GM10847 (cell line): Measurements from ENCODE around the gene SLC46A3.

ENCODE experiments used
- POLR2A ChIP-seq: IDR thresholded peaks from 2 replicates; pipeline ENCODE4 v1.6.1; 2011; ENCODE audit not compliant: insufficient read length; ENCODE audit errors: extremely low read depth

Gene SLC46A3

DNA sequence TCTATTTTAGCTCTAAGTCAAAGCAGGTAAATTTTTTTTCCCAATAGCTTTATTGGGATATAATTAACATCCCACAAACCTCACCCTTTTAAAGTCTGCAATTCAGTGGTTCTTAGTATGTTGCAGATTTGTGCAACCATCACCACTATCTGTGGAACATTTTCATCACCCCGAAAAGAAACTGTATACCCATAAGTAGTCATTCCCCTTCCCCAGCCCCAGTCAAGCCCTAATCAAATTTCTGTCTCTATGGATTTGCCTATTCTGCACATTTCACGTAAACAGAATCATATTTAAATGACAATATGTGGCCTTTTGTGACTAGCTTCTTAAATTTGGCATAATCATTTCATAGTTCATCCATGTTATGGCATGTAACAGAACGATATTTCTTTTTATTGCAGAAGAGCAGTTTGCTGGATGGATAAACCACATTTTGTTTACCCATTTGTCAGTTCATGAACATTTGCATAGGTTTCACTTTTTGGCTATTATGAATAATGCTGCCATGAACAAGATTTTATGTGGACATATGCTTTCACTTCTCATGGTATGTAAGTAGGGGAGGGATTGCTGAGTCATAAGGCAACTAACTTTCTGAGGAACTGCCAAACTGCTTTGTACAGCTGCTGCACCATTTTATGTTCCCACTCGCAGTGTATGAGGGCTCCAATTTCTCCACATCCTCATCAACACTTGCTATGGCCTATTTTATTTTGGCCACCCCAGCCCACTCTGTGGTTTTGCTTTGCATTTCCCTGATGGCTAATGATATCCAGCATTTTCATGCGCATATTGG, 10.9 kb downstream of the SLC46A3 start:
- no peak for TF ChIP-seq POLR2A

DNA sequence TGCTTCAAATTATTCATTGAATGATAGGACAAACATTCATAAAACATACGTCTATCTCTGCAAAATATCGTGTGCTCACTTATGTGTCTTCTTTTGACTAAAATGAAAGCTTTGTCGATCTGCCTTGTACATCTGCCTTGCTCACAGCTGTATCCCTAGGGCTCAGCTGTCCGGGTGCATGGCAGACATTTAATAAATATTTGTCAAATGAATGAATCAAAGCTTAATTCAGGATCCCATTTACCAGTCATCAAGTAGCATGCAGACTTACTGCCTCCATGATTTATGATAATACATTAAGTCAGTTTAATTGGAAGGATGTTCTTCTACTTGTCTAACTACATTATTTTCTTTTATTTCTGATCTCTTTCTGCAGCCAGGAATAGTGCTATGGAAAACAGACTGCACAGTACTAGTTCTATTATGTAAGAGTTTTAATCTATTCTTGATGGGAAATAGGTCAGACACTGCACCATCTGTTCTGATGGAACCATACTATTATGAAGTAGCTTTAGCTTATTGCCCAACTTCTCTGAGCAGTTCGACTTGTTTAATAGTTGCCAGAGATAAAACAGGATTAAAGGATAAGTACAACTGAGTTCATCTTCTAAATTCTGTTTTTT, 13.2 kb downstream of the SLC46A3 start:
- no peak for TF ChIP-seq POLR2A

DNA sequence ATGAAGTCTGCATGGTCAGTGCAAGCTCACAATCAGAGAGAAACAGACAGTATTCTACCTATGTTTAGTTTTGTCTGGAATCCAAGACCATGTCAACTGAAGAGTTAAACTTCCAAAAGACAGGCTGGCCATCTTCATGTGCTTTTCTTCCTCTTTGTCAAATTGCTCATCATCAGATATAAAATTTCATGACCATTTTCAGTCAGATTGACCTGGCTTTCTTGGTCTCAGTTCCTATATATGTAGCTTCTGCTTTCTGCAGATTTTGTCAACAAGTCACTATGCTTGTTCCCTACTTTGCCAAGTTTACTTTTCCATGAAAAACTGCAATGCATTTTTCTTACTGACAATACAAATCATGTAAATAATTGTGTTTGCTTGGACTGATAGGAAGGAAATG, 13.9 kb downstream of the SLC46A3 start:
- TF ChIP-seq POLR2A: no peak

- TF ChIP-seq POLR2A: no peak
Measured at GRCh38 chr13:28704282-28704681, 14.5 kb downstream of the SLC46A3 start.

- TF ChIP-seq POLR2A: no peak
Measured at GRCh38 chr13:28699246-28699645, 19.5 kb downstream of the SLC46A3 start.

DNA sequence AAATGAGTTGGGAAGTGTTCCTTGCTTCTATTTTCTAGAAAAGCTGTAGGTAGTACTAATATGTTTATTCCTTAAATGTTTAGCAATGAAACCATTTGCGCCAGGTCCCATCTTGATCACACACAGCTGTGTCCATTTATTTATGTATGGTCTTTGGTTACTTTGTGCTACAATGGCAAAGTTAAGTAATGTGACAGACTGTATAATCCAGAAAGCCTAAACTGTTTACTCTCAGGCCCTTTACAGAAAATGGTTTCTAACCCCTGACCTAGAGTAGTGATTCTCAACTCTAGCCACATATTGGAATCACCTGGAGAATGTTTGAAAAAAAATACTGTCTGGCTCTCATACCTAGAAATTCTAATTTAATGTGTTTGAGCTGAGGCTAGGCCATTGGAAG, 21.3 kb downstream of the SLC46A3 start:
- no peak for TF ChIP-seq POLR2A

DNA sequence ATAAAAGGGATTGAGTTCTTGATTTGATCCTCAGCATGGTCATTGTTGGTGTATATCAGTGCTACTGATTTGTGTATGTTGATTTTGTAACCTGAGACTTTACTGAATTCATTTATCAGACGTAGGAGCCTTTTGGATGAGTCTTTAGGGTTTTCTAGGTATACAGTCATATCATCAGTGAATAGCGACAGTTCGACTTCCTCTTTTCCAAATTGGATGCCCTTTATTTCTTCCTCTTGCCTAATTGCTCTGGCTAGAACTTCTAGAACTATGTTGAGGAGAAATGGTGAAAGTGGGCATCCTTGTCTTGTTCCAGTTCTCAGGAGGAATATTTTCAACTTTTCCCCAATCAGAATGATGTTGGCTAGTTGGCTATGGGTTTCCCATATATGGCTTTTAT, 32.9 kb downstream of the SLC46A3 start:
- no peak for TF ChIP-seq POLR2A

GRCh38 chr13:28685114-28685513, 33.7 kb downstream of the SLC46A3 start:
- TF ChIP-seq POLR2A: no peak

GRCh38 chr13:28684257-28684656, 34.5 kb downstream of the SLC46A3 start:
- TF ChIP-seq POLR2A: no peak

GRCh38 chr13:28680541-28680940, 38.2 kb downstream of the SLC46A3 start:
- no peak for TF ChIP-seq POLR2A

- no peak for TF ChIP-seq POLR2A
Measured at GRCh38 chr13:28679628-28680027, 39.1 kb downstream of the SLC46A3 start.

- no peak for TF ChIP-seq POLR2A
Measured at GRCh38 chr13:28678809-28679208, 40.0 kb downstream of the SLC46A3 start.

- no peak for TF ChIP-seq POLR2A
Measured at GRCh38 chr13:28671126-28671792, 47.5 kb downstream of the SLC46A3 start.

DNA sequence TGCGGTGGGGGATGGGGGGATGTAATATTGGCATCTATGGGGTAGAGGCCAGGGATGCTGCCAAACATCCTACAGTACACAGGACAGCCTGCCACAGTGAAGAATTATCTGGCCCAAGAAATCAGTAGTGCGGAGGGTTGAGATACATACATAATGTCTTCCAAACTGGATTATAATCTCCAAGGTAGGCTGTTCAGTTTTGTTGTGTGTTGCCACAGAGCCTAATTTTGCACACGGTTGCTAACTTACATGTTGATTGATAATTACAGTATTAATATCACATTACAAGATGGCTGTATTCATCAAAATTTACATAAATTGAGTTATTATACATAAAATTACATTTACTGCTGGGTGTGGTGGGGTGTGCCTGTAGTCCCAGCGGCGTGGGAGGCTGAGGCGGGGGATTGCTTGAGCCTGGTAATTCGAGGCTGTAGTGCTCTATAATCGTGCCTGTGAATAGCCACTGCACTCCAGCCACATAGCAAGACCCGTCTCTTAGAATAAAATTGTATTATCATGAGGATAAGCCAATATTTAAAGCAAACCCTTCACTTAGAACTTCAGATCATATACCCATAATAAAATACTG, 51.8 kb downstream of the SLC46A3 start:
- TF ChIP-seq POLR2A: no peak

DNA sequence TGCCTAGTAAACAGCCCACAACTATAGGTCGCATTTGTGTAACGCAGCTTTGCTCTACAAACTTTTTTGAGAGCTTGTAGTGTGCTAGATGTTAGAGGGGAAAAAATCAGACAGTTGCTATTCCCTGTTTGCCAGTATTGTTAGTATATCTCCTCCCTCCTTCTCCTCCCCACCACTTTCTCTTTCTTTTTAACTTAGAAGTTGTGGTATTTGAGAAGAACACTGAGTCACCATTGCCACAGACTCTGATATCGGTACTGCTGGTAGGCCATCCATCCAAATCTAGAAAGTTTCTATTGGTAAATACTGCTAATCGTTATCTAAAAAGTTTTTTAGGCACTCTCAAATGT, 59.2 kb downstream of the SLC46A3 start:
- TF ChIP-seq POLR2A: no peak

DNA sequence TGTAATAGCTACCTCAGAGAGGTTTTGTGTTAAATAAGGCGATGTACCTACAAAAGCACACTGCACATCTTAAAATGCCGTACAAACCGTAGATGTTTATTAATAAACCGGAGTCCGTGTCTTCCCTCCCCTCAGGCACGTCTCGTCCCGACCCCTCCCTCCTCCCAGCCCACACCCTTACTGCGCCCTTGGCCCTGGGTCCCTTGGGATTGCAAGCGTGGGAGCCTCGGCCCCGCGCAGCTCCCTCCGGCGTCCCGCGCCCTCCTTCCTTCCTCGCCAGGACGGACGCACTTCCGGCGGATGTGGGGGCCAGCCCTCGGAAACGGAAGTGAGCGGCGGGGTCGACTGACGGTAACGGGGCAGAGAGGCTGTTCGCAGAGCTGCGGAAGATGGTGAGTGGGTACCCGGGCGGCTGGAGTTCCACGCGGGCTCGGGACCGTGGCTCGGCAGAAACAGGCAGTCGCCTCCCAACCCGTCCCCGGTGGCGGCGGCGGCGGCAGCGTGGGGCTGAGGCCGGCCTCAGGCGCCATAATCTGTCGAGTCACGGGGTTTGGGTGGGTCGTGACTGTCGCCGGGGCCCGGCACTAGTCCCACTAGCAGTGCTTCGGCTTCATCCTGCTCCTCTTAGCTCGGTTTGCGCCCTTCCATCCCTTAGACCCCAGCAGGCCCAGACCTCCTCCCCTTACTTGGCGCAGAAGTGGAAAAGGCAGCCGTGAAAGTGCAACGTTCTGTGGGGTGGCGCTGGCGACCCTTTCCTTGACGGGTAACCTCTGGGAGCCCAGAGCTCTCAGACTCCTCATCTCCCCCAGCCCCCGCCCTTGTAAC, 59.8 kb downstream of the SLC46A3 start, which contains the start of gene POMP:
Gene POMP (plus strand): TSS at position 335 of the 825 bp plus-strand sequence. CDS start 55 bp downstream, at position 390.
- peak; percentile 95 for TF ChIP-seq POLR2A

DNA sequence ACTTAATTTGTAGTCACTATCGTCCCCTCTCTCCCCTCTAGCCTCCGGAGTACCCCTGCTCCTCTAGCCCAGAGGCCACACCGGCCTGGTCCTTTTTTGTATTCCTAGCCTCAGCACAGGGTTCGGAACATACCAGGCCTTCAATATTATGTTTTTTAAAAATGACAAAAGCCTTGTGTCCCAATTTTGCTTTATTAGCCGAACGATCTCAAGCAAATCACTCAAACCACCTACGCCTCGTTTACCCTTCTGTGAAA, 60.3 kb downstream of the SLC46A3 start:
- TF ChIP-seq POLR2A: no peak
